ENCODE results near the gene SMURF1.

DNA sequence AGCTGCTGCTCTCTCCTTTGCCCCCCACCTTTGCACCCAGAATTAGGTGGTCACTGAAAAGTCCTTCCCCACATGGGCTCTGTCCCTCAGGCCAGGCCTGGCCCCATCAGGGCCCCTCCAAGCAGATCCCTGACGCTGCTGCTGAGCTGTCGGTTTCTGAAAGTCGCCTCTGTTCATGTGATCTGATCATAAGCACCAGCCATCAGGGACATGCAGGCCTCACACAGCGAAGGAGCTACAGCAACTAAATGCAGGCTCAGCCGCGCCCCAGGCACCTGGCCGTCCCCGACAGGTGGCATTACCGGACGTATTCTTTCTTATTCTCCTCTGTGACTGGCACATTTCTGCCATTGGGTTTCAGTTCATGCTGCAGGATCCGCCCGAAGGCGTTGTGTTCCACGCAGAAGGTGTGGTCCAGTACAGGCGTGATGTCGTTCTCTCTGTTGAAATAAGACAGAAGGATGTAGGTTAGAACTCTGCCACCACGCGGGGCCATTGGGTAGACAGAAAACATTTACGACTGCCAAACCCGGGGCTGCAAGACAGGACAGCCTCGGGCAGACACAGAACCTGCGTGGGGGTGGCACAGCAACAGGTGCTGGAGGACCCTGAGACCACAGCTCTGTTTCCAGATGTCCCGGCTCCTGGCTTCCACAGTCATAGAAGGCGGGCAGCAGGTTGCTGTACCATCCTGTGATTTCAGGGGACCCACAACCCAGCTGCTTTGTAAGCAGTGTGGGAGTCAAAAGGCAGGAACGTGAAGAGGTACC, 105.6 kb downstream of the SMURF1 start:
- TF ChIP-seq POLR2A (IDR thresholded peaks at IDR 0.05): no peak
- no peak for TF ChIP-seq POLR2AphosphoS5 (IDR thresholded peaks at IDR 0.05)
